Breast epithelium (tissue), 3 donors: Measurements from ENCODE around the gene USP3.

Experiments used
- POLR2A ChIP-seq: fragments of 450-650 bp; IDR thresholded peaks from one replicate; pipeline ENCODE4 v1.6.1; 2016; ENCODE audit warnings: antibody characterized with exemption, mild to moderate bottlenecking, moderate library complexity
- POLR2AphosphoS5 ChIP-seq, 3 donors: sonication (generic); formaldehyde crosslinking; IDR thresholded peaks; one replicate each; pipeline ENCODE4 v1.6.1; 2017; ENCODE audit warnings: antibody characterized with exemption in 3 of 3
- TF ChIP-seq, protein P1 (sequence below), 3 donors: fragments of 450-650 bp; IDR thresholded peaks; one replicate each; pipeline ENCODE4 v1.5.1; 2016 to 2017; ENCODE audit warnings: antibody characterized with exemption in 3 of 3, mild to moderate bottlenecking in 3 of 3, moderate library complexity in 3 of 3

DNA sequence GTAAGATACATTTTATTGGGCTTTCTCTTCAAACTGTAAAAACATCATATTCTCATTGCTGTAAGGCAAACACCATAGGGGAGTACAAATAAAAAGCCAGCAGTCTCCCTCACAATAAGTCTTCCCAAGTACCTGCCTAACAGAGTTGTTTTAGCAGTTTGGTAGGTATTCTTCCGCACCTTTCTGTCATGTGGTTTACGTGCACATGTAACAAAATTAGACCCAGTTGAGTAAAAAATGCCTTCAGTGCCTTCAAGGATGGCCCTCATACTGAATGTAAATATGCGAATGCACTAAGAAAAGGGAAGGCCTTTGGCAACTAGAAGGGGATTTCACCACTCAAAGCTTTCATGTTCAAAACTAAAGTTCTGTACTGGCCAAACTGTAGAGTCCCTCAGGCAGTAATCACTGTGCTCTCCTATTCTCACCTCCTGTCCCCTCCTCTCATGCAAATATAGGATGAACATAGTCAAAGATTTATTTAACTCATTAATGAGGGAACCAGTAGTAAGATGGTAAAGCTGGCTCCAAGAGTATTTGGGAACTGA is 26.4 kb downstream of the USP3 start:
- TF ChIP-seq POLR2A (no peak), POLR2AphosphoS5 (IDR thresholded peaks at IDR 0.05) (no peak)
- TF ChIP-seq, protein P1, sequence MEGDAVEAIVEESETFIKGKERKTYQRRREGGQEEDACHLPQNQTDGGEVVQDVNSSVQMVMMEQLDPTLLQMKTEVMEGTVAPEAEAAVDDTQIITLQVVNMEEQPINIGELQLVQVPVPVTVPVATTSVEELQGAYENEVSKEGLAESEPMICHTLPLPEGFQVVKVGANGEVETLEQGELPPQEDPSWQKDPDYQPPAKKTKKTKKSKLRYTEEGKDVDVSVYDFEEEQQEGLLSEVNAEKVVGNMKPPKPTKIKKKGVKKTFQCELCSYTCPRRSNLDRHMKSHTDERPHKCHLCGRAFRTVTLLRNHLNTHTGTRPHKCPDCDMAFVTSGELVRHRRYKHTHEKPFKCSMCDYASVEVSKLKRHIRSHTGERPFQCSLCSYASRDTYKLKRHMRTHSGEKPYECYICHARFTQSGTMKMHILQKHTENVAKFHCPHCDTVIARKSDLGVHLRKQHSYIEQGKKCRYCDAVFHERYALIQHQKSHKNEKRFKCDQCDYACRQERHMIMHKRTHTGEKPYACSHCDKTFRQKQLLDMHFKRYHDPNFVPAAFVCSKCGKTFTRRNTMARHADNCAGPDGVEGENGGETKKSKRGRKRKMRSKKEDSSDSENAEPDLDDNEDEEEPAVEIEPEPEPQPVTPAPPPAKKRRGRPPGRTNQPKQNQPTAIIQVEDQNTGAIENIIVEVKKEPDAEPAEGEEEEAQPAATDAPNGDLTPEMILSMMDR (IDR thresholded peaks at IDR 0.05), result no peak
